GM12878 (cell line): ENCODE results near the gene ABCC9. TPM values are rescaled to one million over a fixed set of nuclear protein-coding genes. Genes with fewer than 3 reads are reported as not detected.

ENCODE experiments used
- ATAC-seq: fragments of 200-7000 bp; cut with Tn5 transposase; 3 replicates; pipeline ENCODE4 v1.9.1; 2020; ENCODE audit warnings: mild to moderate bottlenecking, moderate library complexity
- BruUV-seq: library from RNA; stranded (reverse); fragments of 400-500 nt; replicated peaks from 2 replicates; lab custom pipeline; 2021; lab: Mats Ljungman, UMichigan
- CTCF ChIA-PET: fragments of 300-600 bp; sonication (Branson Sonifier 250); formaldehyde crosslinking; extraction: SDS; loops from one replicate; lab custom pipeline; 2021; ENCODE audit warnings: inconsistent platforms; lab: Yijun Ruan, JAX
- POLR2A ChIA-PET: fragments of 350-600 bp; formaldehyde crosslinking; extraction: SDS; loops from one replicate; lab custom pipeline; 2021; ENCODE audit warnings: inconsistent platforms; lab: Charles Lee
- RAD21 ChIA-PET: fragments of 300-600 bp; sonication (Branson Sonifier 250); formaldehyde crosslinking; loops from one replicate; lab custom pipeline; 2023; ENCODE audit warnings: antibody characterized with exemption; ENCODE audit not compliant: unreplicated experiment; lab: Charles Lee
- SMC1A ChIA-PET: fragments of 300-600 bp; sonication (Branson Sonifier 250); formaldehyde crosslinking; loops from one replicate; lab custom pipeline; 2023; ENCODE audit not compliant: unreplicated experiment, uncharacterized antibody; lab: Charles Lee
- DNase-seq: peaks from one replicate; pipeline ENCODE4 v3.0.0-alpha.2; 2011; ENCODE audit warnings: low read depth, low spot score
- FAIRE-seq: peaks from 3 replicates; lab custom pipeline; 2011; peaks lifted over from hg19 to GRCh38; lab: Jason Lieb, UNC
- H2AFZ ChIP-seq: 2 replicates; pipeline ENCODE4 v1.6.0; 2011; ENCODE audit warnings: low read depth, low read length, control low read depth; ENCODE audit not compliant: control insufficient read depth
- H3K27ac ChIP-seq: 2 replicates; pipeline ENCODE4 v1.5.1; 2011; ENCODE audit warnings: control low read depth; ENCODE audit not compliant: control insufficient read depth, insufficient read depth
- H3K27me3 ChIP-seq, 2 experiments: replicated peaks in 1 of 2; 2 replicates each; pipeline versions ENCODE4 v1.6.0 to v1.6.1; 2011; ENCODE audit warnings: low read length in 1 of 2; ENCODE audit not compliant: control insufficient read depth in 2 of 2, insufficient read depth in 2 of 2
- H3K36me3 ChIP-seq, 2 experiments: 2 replicates each; pipeline ENCODE4 v1.5.1; 2011; ENCODE audit warnings: low read length in 1 of 2; ENCODE audit not compliant: control insufficient read depth in 2 of 2, insufficient read depth in 2 of 2
- H3K4me1 ChIP-seq: 2 replicates; pipeline ENCODE4 v1.6.1; 2011; ENCODE audit warnings: mild to moderate bottlenecking, low read length, moderate library complexity, mixed read lengths; ENCODE audit not compliant: control insufficient read depth, insufficient read depth
- H3K4me2 ChIP-seq: 2 replicates; pipeline ENCODE4 v1.6.0; 2011; ENCODE audit warnings: control low read depth; ENCODE audit not compliant: control insufficient read depth, insufficient read depth
- H3K4me3 ChIP-seq: fragments of 200-600 bp; sonication (generic); 2 replicates; pipeline ENCODE4 v1.5.1; 2016
- H3K79me2 ChIP-seq: 2 replicates; pipeline ENCODE4 v1.6.0; 2011; ENCODE audit warnings: low read length; ENCODE audit not compliant: control insufficient read depth, insufficient read depth
- H3K9ac ChIP-seq: 2 replicates; pipeline ENCODE4 v1.8.0; 2011; ENCODE audit warnings: low read length, control low read depth, mixed read lengths; ENCODE audit not compliant: control insufficient read depth, insufficient read depth
- H3K9me3 ChIP-seq: replicated peaks from 3 replicates; pipeline ENCODE4 v1.5.1; 2011; ENCODE audit warnings: mild to moderate bottlenecking, low read length; ENCODE audit not compliant: control insufficient read depth, insufficient read depth
- H4K20me1 ChIP-seq: 2 replicates; pipeline ENCODE4 v1.6.0; 2011; ENCODE audit not compliant: control insufficient read depth, insufficient read depth
- ASH2L ChIP-seq: fragments of 300-600, 200-600 bp; sonication (generic); IDR thresholded peaks from 2 replicates; pipeline ENCODE4 v1.6.1; 2017; ENCODE audit warnings: low read depth, mild to moderate bottlenecking, borderline replicate concordance
- BHLHE40 ChIP-seq, 2 experiments: fragments of 450-650 bp in 1 of 2; IDR thresholded peaks; 2 replicates each; pipeline ENCODE4 v1.6.1; 2011 to 2017; ENCODE audit warnings: low read depth in 2 of 2, borderline replicate concordance in 1 of 2, improper control_type of control experiment in 1 of 2, low read length in 1 of 2, mild to moderate bottlenecking in 1 of 2
- CTCF ChIP-seq, 3 experiments: IDR thresholded peaks in 2 of 3; conservative IDR thresholded peaks in 1 of 3; 2 replicates each; pipeline ENCODE4 v1.5.1; 2011; ENCODE audit warnings: low read depth in 3 of 3, low read length in 3 of 3, mild to moderate bottlenecking in 3 of 3, control low read depth in 2 of 3, moderate library complexity in 2 of 3, inconsistent platforms in 1 of 3, mixed read lengths in 1 of 3; ENCODE audit not compliant: control insufficient read depth in 2 of 3, insufficient read depth in 1 of 3; ENCODE audit errors: extremely low read depth in 1 of 3
- EGR1 ChIP-seq, 2 experiments: IDR thresholded peaks; 1 replicate in 1 of 2; 2 replicates in 1 of 2; pipeline ENCODE4 v1.6.1; 2011 to 2012; ENCODE audit warnings: low read depth in 2 of 2, low read length in 2 of 2, borderline replicate concordance in 1 of 2, mild to moderate bottlenecking in 1 of 2, moderate library complexity in 1 of 2
- EZH2 ChIP-seq: IDR thresholded peaks from 2 replicates; pipeline ENCODE4 v1.6.1; 2012; ENCODE audit warnings: low read depth, mild to moderate bottlenecking, control low read depth, inconsistent platforms, low read length, borderline replicate concordance; ENCODE audit not compliant: control insufficient read depth
- NR2F1 ChIP-seq: fragments of 450-650 bp; conservative IDR thresholded peaks from 2 replicates; pipeline ENCODE4 v1.6.1; 2017; ENCODE audit warnings: mild to moderate bottlenecking
- TCF3 ChIP-seq: IDR thresholded peaks from 2 replicates; pipeline ENCODE4 v1.6.1; 2012; ENCODE audit warnings: low read depth, mild to moderate bottlenecking, low read length, borderline replicate concordance; ENCODE audit not compliant: insufficient read depth
- TCF7 ChIP-seq: IDR thresholded peaks from 2 replicates; pipeline ENCODE4 v1.6.1; 2014; ENCODE audit warnings: antibody characterized with exemption, borderline replicate concordance
- ZNF24 ChIP-seq: fragments of 450-650 bp; IDR thresholded peaks from 2 replicates; pipeline ENCODE4 v1.6.1; 2017; ENCODE audit warnings: antibody characterized with exemption, mild to moderate bottlenecking
- ZNF592 ChIP-seq: fragments of 450-650 bp; IDR thresholded peaks from 2 replicates; pipeline ENCODE4 v1.6.1; 2017; ENCODE audit warnings: mild to moderate bottlenecking, moderate library complexity
- WGBS: methylation state at CpG from one replicate; pipeline ENCODE4 v1.1.6; 2016; ENCODE audit warnings: low lambda C conversion rate; ENCODE audit not compliant: insufficient replicate concordance, insufficient coverage; ENCODE audit errors: missing lambda C conversion rate; 5-methylcytosine and 5-hydroxymethylcytosine counted together
- in situ Hi-C: fragments of 300-500 bp; cut with MboI; formaldehyde crosslinking; loops from 9 replicates; pipeline ENCODE4 v1.14.3; 2018; ENCODE audit warnings: mixed read lengths
- intact Hi-C: fragments of 100-400 bp; cut with micrococcal nuclease; formaldehyde crosslinking; loops from one replicate; pipeline ENCODE4 v1.14.2; 2022; ENCODE audit not compliant: unreplicated experiment
- polyA plus RNA-seq, 11 experiments: library from polyadenylated mRNA; depleted of rRNA in 4 of 11; unstranded in 6 of 11; stranded (reverse) in 5 of 11; fragments of >200 nt; fragmentation: Nextera tagmentation in 4 of 11; fragmentation: Illumina TruSeq in 1 of 11; extraction: Ambion mirVana in 4 of 11; extraction: Trizol in 1 of 11; gene quantifications; 1 replicate in 1 of 11; 2 replicates in 10 of 11; pipeline versions ENCODE4 v1.2.1 to v1.2.3, GENCODE V29; 2011 to 2016; ENCODE audit warnings: inconsistent platforms in 2 of 11, missing spikeins in 2 of 11, low read depth in 1 of 11
- total RNA-seq, 4 experiments: library from RNA; depleted of rRNA in 3 of 4; stranded (reverse); fragments of >200 nt in 3 of 4; fragmentation: Illumina TruSeq in 1 of 4; extraction: Trizol in 1 of 4; gene quantifications; 2 replicates each; pipeline versions ENCODE4 v1.2.1 to v1.2.3, GENCODE V29; 2013 to 2021

The ABCC9 gene
- total and polyA plus RNA-seq, 10 of the 15 experiments (the other 5 are each of a cell fraction or from before 2014, with no cell fraction given): under 0.01 to 0.10 (median 0.04) TPM; not detected in 2

GRCh38 chr12:21759737-21760136 is 181.5 kb downstream of the ABCC9 start (continued):
- TF ChIP-seq ZNF592 (no peak), TCF7 (no peak), TCF3 (no peak)

DNA sequence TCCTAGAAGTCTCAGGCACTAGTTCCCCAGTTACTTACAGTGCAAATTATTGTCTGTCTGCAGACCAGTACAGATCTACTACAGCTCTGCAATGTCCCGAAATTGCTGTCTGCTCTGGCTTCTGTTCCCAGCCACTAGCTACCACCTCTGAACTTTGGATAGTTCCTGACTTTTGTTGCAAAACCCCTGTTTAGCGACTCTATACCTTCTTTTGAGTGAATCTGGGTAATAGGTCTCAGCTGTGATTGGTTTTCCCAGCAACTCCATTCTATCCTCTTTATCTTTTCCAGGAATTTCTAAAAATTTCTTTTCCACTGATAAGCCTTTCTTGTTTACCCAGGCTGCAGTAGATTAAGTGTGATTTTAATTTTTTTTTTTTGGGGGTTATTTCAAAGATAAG is 183.5 kb downstream of the ABCC9 start:
- no peaks in the 10 kb centered on the region for H3K79me2 ChIP-seq
- no TSS peak for BruUV-seq
- H3K9me3 ChIP-seq: no peaks in the 10 kb centered on the region
- ChIA-PET CTCF (interaction anchor here (0.9 kb wide), 1 partner anchor 61 kb away, joined by 4 read pairs; no protein-coding TSS in a partner anchor), SMC1A (interaction anchor here (1.0 to 1.5 kb wide), 2 partner anchors 10 to 58 kb away, joined by 3 to 4 read pairs; no protein-coding TSS in a partner anchor), RAD21 (no interaction called here)
- ATAC-seq (no peak), FAIRE-seq (no peak), DNase-seq (no peak)
- in situ Hi-C loops: no loop called here
- no peak overlapping the region for H3K4me3 ChIP-seq
- 18% methylated on average over 2 of the region's 2 CpGs for WGBS
- H3K27me3 ChIP-seq: no peaks in the 10 kb centered on the region
- no peaks in the 10 kb centered on the region for H3K4me1 ChIP-seq
- intact Hi-C loops: no loop called here
- H3K27ac ChIP-seq: no peak overlapping the region
- no peak overlapping the region for H2AFZ ChIP-seq
- TF ChIP-seq BHLHE40 (IDR thresholded peaks at IDR 0.05; ENCODE audit: borderline replicate concordance in 1 of 2, low read depth in 2 of 2, low read length in 1 of 2) (no peak), ZNF24 (no peak), NR2F1 (no peak), EGR1 (IDR thresholded peaks at IDR 0.05; ENCODE audit: borderline replicate concordance in 1 of 2, low read depth in 2 of 2, low read length in 2 of 2) (no peak), EZH2 (no peak), CTCF (IDR thresholded peaks at IDR 0.05 in 2 of 3, conservative IDR thresholded peaks at IDR 0.05 in 1 of 3; ENCODE audit: control insufficient read depth in 2 of 3, extremely low read depth in 1 of 3, insufficient read depth in 1 of 3, low read depth in 3 of 3, low read length in 3 of 3) (no peak), TCF3 (no peak), ASH2L (no peak)
- TF ChIP-seq, all 136 proteins: peak for 0
- POLR2A ChIA-PET: no interaction called here
- Histone ChIP-seq H4K20me1 (no peaks in the 10 kb centered on the region), H3K36me3 (no peaks in the 10 kb centered on the region), H3K4me2 (no peak overlapping the region), H3K9ac (no peak overlapping the region)
